ENCODE data around the gene PLSCR4.

PLSCR4 gene

DNA sequence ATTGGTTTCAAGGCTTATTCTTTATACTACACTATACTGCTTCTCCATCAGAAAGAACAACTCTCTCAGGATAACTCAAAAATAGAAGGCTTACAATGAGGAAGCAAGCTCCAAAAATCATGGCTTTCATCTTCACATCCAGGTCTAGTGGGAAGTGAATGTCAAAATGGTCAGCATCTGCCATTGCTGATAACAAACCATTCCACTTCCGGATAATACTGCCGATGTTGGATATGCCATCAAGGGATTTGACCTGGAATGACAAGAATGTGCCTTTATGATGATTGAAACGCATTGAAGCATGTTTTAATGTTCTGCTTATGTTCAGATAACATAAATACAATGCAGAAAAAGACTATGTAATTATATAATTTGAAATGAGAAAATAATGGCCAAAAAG, 55.9 kb downstream of the PLSCR4 start:
- DNase-seq (ENCODE audit: low read depth, low spot score) = no peak

DNA sequence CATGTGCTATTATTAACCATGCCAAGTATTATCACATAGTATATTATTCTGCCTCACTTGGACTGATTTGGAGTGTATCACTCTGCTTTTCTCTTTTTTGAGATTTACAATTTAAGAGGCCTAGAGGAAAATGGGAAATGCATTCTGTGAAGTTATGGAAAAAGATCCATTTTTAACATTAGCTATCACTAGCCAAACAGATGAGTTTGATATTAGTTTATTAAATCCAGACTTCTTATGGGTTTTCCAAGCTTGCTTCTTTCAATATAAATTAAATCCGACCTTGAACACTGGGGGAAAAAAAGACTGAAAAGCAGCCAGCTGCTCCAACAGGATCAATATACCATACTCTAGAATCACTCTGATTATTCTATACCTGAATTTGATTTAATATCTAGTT, 59.9 kb downstream of the PLSCR4 start:
- no peak for DNase-seq (ENCODE audit: low read depth, low spot score)

DNA sequence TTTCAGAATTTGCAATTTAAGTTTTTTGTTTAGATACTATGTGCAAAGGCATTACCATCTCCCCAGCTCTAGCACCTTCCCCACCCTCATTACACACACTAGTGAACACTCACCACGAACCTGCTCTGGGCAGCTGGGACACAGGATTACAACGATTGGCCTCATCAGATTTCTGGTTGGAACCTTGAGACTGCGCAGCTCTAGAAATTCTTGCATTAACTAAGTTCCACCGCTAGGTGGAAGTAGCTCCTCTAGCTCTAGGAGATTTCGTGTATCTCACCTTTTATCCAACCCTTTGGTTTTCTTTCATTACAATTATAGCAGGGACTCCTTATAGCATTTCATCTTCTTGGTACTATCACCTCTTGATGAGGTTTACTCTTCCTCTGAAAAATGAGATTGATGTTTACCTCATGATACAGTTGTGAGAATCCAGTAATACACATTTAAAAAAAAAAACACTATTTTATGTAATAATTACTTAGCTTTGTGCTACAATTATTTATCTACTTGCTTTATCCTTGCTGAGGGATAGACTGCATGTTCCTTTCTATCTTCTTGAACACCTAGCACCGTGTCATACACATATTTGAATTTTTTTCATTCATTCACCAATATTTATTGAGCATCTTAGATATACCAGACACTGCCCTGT, 61.3 kb downstream of the PLSCR4 start:
- peak; percentile 58 for DNase-seq (ENCODE audit: low read depth, low spot score)

GRCh38 chr3:146187334-146187950, 63.5 kb downstream of the PLSCR4 start:
- DNase-seq (ENCODE audit: low read depth, low spot score) = no peak

DNA sequence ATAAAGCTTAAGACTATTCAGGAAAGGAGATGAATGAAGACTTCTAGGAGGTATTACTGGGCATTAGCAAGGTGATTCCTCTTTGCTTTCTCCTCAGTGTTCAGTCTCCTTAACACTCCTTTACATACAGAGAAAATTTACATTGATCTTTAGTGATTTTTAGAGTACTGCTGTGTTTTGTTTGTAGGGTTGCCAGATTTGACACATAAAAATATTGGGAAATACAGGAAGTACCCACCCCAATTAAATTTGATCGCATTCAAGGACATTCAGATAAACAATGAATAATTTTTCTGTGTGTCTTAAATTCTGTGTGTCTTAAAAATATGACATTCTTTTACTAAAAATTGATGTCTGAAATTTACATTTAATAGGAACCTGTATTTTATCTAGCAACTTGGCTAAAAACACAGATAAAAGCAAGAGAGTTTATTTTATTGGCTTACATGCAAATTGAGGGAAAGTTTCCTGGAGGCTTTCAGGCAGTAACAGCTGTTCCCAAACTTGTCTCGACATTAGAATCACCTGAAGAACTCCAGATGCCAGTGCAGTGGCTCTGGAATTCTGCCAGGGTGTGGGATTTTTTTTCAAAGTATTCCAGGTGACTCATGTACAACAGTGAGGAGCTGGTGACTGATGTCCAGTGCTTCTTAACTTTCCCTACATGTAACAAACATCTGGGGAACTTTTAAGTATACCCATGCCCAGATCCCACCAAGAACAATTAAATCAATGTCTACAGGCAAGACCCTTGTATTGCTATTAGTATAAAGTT, 66.5 kb downstream of the PLSCR4 start:
- DNase-seq (ENCODE audit: low read depth, low spot score) = peak; percentile 30

DNA sequence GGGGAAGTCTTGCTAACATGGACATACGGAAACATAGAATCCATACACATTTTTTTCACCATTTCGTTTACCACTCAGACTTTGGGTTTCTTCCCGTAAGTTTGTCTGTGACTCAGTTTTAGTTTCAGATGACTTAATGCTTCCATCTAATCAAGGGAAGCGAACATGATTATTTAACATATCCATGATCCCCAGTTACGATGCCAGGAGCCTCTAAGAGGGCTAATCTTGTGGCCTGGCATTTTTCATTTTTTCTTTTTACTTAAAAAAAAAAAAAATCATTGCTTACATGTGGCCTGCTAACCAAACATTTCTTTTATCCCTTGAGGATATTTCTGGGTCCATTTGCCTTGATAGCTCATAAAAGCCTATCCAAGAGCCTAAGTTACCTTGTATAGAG, 69.7 kb downstream of the PLSCR4 start:
- no peak for DNase-seq (ENCODE audit: low read depth, low spot score)

- no peak for DNase-seq (ENCODE audit: low read depth, low spot score)
Measured at GRCh38 chr3:146180376-146180775, 70.5 kb downstream of the PLSCR4 start.

DNA sequence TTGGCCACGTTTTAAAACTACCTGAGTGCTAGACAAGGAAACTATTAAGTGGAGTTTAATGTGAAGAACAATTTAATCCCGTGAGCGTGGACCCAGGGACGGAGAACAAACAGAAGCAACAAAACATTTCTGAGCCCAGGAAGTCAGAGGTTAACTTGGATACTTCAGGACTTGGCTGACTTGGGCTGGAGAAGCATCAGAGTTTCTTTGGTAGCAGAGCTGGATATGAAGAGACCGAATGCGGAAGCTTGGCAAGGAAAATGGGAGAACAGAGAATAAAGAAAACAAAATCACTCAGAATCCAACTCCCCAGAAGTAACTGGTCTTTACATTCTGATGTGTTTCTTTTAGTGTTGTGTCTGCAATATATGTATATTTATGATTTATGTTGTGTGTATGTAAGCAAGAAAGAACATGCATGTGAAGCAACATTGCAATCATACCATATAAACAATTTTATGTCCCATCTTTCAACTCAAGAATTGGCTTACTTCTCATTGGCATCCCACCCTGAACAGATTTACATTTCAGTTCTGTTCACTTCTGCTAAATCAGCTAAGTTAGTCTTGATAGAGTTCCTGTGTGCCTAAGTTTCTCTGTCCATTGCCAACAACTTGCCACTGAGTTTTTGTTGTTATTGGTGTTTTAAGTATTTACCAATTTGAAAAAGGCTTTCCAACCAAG, 72.8 kb downstream of the PLSCR4 start:
- DNase-seq (ENCODE audit: low read depth, low spot score) = no peak

GRCh38 chr3:146177519-146177918, 73.4 kb downstream of the PLSCR4 start:
- no peak for DNase-seq (ENCODE audit: low read depth, low spot score)

- no peak for DNase-seq (ENCODE audit: low read depth, low spot score)
Measured at GRCh38 chr3:146177072-146177471, 73.8 kb downstream of the PLSCR4 start.

DNA sequence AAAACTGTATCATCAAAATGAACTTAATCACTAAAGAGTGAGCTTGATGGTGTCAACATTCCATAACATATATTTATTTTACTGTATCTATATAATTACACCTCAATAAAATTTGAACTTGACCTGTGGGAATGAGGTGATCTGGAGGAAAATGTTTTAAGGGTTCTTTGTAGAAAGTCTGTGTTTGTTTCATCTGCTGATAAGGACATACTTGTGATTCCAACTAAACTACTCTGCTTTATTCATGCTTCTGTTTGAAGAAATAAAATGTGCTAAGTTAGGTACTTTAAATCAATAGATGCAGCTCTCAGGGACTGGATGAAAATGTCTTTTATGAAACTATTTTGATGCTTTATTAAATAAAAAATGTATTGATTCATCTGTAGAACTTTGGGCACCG, 78.3 kb downstream of the PLSCR4 start:
- DNase-seq (ENCODE audit: low read depth, low spot score) = no peak

- DNase-seq (ENCODE audit: low read depth, low spot score) = no peak
Measured at GRCh38 chr3:146170591-146170990, 80.3 kb downstream of the PLSCR4 start.

- no peak for DNase-seq (ENCODE audit: low read depth, low spot score)
Measured at GRCh38 chr3:146169891-146170290, 81.0 kb downstream of the PLSCR4 start.

- peak; percentile 28 for DNase-seq (ENCODE audit: low read depth, low spot score)
Measured at GRCh38 chr3:146166826-146167225, 84.1 kb downstream of the PLSCR4 start.

DNA sequence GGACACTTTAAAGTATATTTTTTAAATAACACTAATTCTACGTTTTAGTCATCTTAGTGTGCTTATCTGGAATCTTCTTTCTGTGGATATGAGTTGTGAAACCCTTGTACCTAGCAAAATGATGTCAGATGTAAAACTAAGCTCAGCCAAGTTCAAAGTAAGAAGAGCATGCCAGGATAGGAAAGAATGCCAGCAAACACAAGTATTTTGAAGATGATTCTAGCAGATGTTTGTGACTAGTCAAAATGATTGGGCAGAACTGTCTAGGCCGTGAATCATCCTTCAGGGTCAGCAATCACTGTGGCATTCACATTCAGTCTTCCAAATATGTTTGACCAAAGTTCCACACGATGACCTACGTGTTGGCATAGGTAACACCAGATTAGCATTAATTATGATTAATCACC, 84.5 kb downstream of the PLSCR4 start:
- DNase-seq (ENCODE audit: low read depth, low spot score) = no peak

GRCh38 chr3:146165877-146166276, 85.0 kb downstream of the PLSCR4 start:
- DNase-seq (ENCODE audit: low read depth, low spot score) = no peak

- peak; percentile 32 for DNase-seq (ENCODE audit: low read depth, low spot score)
Measured at GRCh38 chr3:146164971-146165769, 85.7 kb downstream of the PLSCR4 start.

DNA sequence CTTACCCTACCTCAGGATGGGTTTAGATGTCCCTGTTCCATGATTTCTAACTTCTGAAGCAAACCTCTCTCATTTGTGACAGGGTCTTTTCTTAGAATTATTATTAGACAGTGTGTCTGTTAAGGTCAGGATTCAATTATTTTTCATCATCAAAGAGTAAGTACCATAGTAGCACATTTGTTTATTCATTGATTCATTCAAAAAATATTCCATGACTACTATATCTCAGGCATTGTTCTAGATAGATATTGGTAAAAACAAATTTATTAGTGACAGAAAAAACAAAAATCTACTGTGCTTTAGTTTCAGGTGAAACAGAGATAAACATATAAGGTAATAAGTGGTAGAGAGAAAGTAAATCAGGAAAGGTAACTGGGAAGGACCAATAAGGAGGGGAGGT, 86.4 kb downstream of the PLSCR4 start:
- DNase-seq (ENCODE audit: low read depth, low spot score) = no peak

DNA sequence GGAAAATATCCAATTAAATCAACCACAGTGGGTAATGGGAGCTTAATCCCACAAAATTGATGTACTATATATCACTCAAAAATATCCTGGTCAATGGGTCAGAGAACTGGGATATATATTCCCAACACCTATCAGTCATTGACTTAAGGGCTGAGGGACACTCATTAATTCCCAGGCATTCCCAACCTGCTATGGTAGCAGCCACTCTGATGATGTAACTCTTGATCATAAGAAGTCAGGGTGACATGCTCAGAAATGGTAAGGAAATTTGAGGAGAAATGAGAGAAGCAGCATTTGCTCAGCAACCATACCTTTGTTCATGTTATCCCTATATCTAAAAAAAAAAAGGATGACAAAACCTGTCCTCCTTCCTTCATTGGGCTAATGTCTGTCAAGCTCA, 86.8 kb downstream of the PLSCR4 start:
- no peak for DNase-seq (ENCODE audit: low read depth, low spot score)

DNA sequence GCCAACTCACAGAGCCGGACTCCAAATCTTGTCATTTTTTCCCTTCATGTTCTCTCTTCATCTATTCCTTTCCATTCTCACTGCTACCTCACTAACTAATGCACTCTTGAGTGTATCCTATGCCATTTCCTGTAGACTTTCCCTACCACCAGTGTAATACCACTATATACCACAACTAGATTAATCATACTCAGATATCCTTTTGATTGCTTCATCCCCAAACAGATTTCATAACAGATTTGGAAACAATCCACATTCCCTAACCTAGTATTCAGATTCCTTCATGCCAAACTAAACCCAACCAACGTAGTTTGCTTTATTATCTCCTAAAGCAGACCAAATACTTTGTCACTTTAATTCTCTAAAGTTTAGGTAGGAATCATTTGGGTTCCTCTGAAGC, 87.3 kb downstream of the PLSCR4 start:
- DNase-seq (ENCODE audit: low read depth, low spot score) = no peak

DNA sequence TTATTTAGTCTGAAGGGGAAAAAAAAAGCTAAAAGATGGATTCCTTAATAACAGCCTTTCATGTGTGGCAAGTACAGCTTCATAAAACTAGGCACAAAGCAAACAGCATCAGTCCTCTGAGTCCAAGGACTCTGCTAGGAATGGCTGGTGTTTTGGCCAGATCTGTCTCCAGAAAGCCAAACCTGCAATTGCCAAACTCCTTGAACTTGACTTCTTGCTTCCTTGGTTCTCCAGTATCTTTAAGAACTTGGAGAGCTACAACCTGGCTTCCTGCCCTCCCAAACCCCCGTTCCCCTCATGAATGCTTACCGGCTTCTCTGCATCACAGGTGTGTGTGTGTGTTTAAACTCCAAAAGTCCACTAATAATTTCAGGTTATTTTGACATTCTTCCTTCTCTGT, 88.3 kb downstream of the PLSCR4 start:
- no peak for DNase-seq (ENCODE audit: low read depth, low spot score)

GRCh38 chr3:146161663-146162002, 89.3 kb downstream of the PLSCR4 start:
- no peak for DNase-seq (ENCODE audit: low read depth, low spot score)
